Esophagus muscularis mucosa (tissue), 4 donors: ENCODE results near the gene INPP5A.

Experiments
- CTCF ChIP-seq, 3 experiments: fragments of 200-600 bp in 2 of 3; fragments of 450-650 bp in 1 of 3; sonication (generic) in 2 of 3; IDR thresholded peaks; one replicate each; pipeline ENCODE4 v1.5.1; 2017 to 2019; ENCODE audit warnings: antibody characterized with exemption in 3 of 3, mild to moderate bottlenecking in 2 of 3, moderate library complexity in 1 of 3
- EP300 ChIP-seq: sonication (generic); formaldehyde crosslinking; IDR thresholded peaks from one replicate; pipeline ENCODE4 v1.6.1; 2017; ENCODE audit warnings: antibody characterized with exemption
- POLR2A ChIP-seq: fragments of 450-650 bp; IDR thresholded peaks from one replicate; pipeline ENCODE4 v1.6.1; 2017; ENCODE audit warnings: antibody characterized with exemption, moderate library complexity, mild to moderate bottlenecking, low read depth
- POLR2AphosphoS5 ChIP-seq, 2 donors: sonication (generic); formaldehyde crosslinking; IDR thresholded peaks; one replicate each; pipeline ENCODE4 v1.6.1; 2017; ENCODE audit warnings: antibody characterized with exemption in 2 of 2

- TF ChIP-seq POLR2AphosphoS5 (IDR thresholded peaks at IDR 0.05) (no peak), CTCF (IDR thresholded peaks at IDR 0.05) (no peak), POLR2A (no peak), EP300 (no peak)
Observed at GRCh38 chr10:132642732-132643008, 105.1 kb downstream of the INPP5A start.
